Spleen (tissue), 7 donors: ENCODE results near the gene SREBF1.

Experiments used
- CTCF ChIP-seq, 11 experiments: fragments of 200-600 bp in 7 of 11; fragments of 450-650 bp in 4 of 11; sonication (generic) in 4 of 11; IDR thresholded peaks in 8 of 11; conservative IDR thresholded peaks in 3 of 11; 1 replicate in 7 of 11; 2 replicates in 4 of 11; pipeline versions ENCODE4 v1.4.0 to v1.8.0; 2016 to 2021; ENCODE audit warnings: antibody characterized with exemption in 11 of 11, inconsistent platforms in 4 of 11, mild to moderate bottlenecking in 1 of 11
- POLR2A ChIP-seq, 3 donors: fragments of 450-650 bp; IDR thresholded peaks; one replicate each; pipeline ENCODE4 v1.5.1; 2017; ENCODE audit warnings: antibody characterized with exemption in 3 of 3, mild to moderate bottlenecking in 1 of 3
- POLR2AphosphoS5 ChIP-seq, 3 donors: sonication (generic); formaldehyde crosslinking; IDR thresholded peaks; one replicate each; pipeline ENCODE4 v1.5.1; 2017; ENCODE audit warnings: antibody characterized with exemption in 3 of 3
- donor health status: DM: no; HTN: no; CAD: no; lungs with moderate emphysema.
- donor health status: DM: no; HTN: no; CAD: no.
- donor health status: DM: no; HTN: no; CAD: no.

DNA sequence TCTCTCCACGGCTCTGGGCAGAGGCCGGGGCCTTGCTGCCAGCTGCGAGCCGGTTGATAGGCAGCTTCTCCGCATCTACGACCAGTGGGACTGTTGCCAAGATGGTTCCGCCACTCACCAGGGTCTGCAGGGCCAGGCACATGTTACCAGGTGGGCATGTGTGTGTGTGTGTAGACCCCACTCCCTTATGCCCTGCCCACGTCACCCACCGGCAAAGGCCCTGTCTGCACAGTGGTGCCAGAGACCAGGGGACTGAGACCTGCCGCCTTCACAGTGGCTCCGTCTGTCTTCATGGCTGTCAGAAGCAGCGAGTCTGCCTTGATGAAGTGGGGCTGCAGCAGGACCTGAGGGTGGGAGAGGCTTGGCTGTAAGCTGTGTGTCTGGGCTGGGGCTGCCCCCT is 17.7 kb downstream of the SREBF1 start:
- TF ChIP-seq CTCF (IDR thresholded peaks at IDR 0.05 in 8 of 11, conservative IDR thresholded peaks at IDR 0.05 in 3 of 11) (no peak), POLR2A (IDR thresholded peaks at IDR 0.05) (no peak), POLR2AphosphoS5 (IDR thresholded peaks at IDR 0.05) (peak in 1 of 3 donors; percentile 28)
